ENCODE results near the gene ANGPTL2.

- no peak for TF ChIP-seq MAZ (IDR thresholded peaks at IDR 0.05; ENCODE audit: borderline replicate concordance, low read depth, low read length)
- TF ChIP-seq, protein P1, sequence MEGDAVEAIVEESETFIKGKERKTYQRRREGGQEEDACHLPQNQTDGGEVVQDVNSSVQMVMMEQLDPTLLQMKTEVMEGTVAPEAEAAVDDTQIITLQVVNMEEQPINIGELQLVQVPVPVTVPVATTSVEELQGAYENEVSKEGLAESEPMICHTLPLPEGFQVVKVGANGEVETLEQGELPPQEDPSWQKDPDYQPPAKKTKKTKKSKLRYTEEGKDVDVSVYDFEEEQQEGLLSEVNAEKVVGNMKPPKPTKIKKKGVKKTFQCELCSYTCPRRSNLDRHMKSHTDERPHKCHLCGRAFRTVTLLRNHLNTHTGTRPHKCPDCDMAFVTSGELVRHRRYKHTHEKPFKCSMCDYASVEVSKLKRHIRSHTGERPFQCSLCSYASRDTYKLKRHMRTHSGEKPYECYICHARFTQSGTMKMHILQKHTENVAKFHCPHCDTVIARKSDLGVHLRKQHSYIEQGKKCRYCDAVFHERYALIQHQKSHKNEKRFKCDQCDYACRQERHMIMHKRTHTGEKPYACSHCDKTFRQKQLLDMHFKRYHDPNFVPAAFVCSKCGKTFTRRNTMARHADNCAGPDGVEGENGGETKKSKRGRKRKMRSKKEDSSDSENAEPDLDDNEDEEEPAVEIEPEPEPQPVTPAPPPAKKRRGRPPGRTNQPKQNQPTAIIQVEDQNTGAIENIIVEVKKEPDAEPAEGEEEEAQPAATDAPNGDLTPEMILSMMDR (conservative IDR thresholded peaks at IDR 0.05; ENCODE audit: low read depth, low read length) = no peak
- no peak for TF ChIP-seq POLR2A (IDR thresholded peaks at IDR 0.05; ENCODE audit: low read depth, low read length)
- no peak for TF ChIP-seq MAFK (IDR thresholded peaks at IDR 0.05; ENCODE audit: low read depth, low read length)
- TF ChIP-seq SMC3 (IDR thresholded peaks at IDR 0.05; ENCODE audit: low read depth, low read length) = no peak
- TF ChIP-seq, protein P2, sequence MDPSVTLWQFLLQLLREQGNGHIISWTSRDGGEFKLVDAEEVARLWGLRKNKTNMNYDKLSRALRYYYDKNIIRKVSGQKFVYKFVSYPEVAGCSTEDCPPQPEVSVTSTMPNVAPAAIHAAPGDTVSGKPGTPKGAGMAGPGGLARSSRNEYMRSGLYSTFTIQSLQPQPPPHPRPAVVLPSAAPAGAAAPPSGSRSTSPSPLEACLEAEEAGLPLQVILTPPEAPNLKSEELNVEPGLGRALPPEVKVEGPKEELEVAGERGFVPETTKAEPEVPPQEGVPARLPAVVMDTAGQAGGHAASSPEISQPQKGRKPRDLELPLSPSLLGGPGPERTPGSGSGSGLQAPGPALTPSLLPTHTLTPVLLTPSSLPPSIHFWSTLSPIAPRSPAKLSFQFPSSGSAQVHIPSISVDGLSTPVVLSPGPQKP (IDR thresholded peaks at IDR 0.05; ENCODE audit: borderline replicate concordance, low read depth, low read length) = no peak
- no peak for TF ChIP-seq MXI1 (IDR thresholded peaks at IDR 0.05; ENCODE audit: borderline replicate concordance, low read depth, low read length)
- no peak for TF ChIP-seq BHLHE40 (IDR thresholded peaks at IDR 0.05; ENCODE audit: low read depth, low read length)
- TF ChIP-seq FOS (IDR thresholded peaks at IDR 0.05; ENCODE audit: low read depth, low read length) = no peak
- TF ChIP-seq RFX5 (IDR thresholded peaks at IDR 0.05; ENCODE audit: low read depth, low read length) = no peak
- no peak for TF ChIP-seq CHD1 (IDR thresholded peaks at IDR 0.05; ENCODE audit: low read depth, low read length)
- no peak for TF ChIP-seq NFE2L2 (IDR thresholded peaks at IDR 0.05; ENCODE audit: low read depth, low read length)
- TF ChIP-seq USF2 (IDR thresholded peaks at IDR 0.05; ENCODE audit: low read depth, low read length) = no peak
Observed at GRCh38 chr9:127113191-127113972, 9.1 kb downstream of the ANGPTL2 start.
